ENCODE results near the gene PPP1R17.

Gene PPP1R17

DNA sequence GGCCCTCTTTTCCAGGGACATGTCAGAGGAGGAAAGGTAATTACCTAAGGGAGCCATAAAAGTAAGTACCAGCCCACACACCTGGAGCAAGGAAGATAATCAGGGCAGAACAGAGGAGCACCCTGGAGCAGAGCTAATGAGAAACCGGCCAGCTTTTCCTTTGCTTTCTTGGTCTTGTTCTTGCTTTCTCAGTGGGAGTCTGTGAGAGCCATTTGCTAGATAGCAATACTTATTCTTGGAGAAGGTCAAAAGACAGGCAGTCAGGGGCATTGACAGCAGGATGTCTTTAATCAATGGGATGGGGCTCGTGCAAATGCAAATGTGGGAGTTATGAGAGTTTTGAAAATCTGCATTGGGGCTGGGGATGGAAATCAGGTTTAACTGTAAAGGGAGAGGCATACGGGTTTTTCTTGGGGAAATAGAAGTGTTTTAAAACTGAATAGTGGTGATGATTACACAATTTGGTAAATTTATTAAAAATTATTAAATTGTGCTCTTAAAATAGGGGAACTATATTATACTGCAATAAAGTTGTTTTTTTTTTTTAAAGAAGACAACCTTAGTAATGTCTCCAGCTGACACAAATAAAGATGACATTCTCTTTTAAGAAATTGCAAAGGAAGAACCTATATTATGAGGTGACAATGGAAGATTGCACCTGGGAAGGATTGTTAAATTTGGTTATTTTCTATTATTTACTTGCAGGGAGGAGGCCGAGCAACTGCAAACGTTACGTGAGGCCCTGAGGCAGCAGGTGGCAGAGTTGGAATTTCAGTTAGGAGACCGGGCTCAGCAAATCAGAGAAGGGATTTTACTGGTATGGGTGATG, 35.6 kb upstream of the PPP1R17 start:
- TF ChIP-seq CTCF (conservative IDR thresholded peaks at IDR 0.05; ENCODE audit: low read length), result no peak
- H3K4me3 ChIP-seq (ENCODE audit: low read length), result no peak overlapping the region
- no peak for DNase-seq (ENCODE audit: low read depth)

DNA sequence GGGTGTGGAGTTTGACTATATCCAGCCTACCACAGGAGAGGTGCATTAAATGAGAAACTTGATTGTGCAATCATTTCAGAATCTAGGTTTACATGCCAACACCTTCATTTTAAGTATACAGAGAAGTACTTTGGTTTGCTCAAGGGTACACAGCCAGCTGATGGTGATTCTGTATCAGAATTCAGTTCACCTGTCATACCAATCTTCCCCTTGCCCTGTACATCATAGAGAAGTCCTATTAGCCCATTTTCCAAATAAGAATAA, 35.0 kb upstream of the PPP1R17 start:
- no peak for TF ChIP-seq CTCF (conservative IDR thresholded peaks at IDR 0.05; ENCODE audit: low read length)
- DNase-seq (ENCODE audit: low read depth), result no peak
- no peak overlapping the region for H3K4me3 ChIP-seq (ENCODE audit: low read length)

DNA sequence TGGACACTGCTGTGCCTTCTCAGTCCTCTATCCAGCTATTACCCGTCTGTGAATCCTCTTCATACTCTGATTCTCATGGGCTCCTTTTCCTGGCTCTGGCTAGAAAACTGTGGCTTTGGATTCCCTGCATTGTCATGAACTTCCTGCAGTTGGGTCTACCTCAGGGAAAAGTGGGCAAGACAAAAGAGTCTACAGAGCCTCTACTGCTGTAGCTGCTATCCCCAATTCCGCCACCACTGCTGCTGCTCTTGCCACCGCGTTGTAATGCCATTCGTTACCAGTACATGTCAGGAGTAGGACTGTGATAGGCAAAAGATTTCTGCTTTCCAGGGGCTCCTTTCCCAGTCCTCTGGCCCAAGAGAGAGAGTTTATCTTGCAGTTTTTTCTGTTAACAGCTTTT, 23.9 kb upstream of the PPP1R17 start:
- H3K4me3 ChIP-seq (ENCODE audit: low read length), result no peak overlapping the region
- no peak for DNase-seq (ENCODE audit: low read depth)
- no peak for TF ChIP-seq CTCF (conservative IDR thresholded peaks at IDR 0.05; ENCODE audit: low read length)

DNA sequence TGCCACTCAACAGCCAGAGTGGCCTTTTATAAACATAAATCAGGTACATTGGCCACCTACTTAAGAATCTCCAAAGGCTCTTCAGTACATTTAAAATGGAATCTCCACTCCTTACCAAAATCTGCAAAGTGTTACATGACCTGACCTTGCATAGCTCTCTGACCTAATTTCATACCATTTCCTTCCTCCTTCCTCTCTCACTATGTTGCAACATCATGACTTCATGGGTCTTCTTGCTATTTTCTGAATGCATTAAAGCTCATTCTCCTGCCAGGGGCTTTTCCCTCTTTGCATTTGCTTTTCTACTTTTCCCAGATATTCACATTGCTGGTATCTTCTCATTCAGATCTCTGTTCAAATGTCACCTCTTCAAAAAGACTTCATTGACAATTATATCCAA, 22.1 kb upstream of the PPP1R17 start:
- DNase-seq (ENCODE audit: low read depth), result no peak
- no peak for TF ChIP-seq CTCF (conservative IDR thresholded peaks at IDR 0.05; ENCODE audit: low read length)
- no peak overlapping the region for H3K4me3 ChIP-seq (ENCODE audit: low read length)

DNA sequence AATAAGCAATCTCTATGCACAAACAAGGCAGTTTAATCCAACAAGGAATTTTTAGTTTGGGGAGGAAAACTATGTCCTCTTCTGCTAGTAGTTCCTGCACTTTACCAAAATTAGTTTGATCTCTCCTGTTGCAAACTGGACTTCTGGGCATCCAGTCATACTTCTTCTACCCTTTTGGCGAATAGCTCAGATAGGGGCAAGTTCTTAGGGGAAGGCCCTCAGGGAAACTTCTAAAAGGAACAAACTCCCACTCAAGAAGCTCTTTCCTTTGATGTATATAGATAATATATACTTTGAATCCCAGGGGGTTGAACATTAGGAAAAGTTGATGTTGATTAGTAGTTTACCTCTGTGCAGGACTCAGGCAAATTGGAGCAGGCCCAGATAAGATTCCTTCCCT, 21.5 kb upstream of the PPP1R17 start:
- H3K4me3 ChIP-seq (ENCODE audit: low read length), result no peak overlapping the region
- DNase-seq (ENCODE audit: low read depth), result no peak
- TF ChIP-seq CTCF (conservative IDR thresholded peaks at IDR 0.05; ENCODE audit: low read length), result no peak

DNA sequence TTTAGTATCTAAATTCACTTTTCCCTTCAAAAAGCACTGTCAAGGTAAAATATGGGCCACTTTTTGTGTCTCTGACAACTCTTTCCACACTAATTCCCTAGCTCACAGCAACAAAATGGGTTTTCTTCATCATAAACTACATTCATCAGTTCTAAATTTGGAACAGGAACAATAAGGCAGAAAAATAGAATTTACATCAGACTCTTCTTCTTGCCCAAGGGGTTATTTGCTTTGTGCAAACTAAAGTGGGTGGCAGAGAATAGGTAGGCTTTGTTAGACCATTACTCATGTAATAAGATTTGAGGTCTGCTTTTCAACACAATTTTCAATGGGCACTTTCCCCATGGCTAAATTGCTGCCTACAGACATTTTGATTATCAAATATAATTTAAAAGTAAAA, 17.6 kb upstream of the PPP1R17 start:
- H3K4me3 ChIP-seq (ENCODE audit: low read length), result no peak overlapping the region
- no peak for TF ChIP-seq CTCF (conservative IDR thresholded peaks at IDR 0.05; ENCODE audit: low read length)
- DNase-seq (ENCODE audit: low read depth), result no peak

DNA sequence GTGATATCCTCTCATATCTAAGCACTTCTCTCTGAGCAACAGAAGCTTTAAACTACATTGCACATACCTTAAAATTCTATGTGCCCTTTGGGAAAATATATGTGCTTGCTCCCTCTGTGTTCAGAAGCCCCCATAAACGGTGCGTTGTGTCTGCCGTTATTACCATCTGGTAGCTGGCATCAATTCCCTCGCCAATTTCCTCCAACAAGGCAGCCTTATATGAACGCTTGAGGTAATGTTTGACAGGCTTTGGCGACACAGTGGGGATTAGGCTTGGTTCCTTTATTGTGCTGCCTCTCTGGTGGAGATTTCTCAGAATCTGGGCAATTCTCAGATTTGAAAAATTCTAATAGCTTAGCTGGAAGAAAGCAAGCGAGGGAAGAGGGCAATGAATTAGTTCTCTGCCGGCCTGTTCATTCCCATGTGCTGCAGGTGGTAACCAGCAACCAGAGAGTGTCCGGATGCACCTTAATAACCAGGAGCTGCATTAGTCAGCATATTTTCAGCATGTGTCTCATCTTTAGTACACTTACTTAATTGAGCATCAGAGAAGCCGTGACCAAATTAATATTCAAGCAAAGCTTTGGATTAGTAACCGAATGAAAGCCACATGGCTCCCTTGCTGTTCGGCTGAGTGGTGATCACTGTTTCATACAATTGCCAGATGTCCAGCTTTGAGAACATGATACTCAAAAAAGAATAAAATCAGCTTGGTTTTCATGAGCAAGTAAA, 7.3 kb upstream of the PPP1R17 start:
- TF ChIP-seq CTCF (conservative IDR thresholded peaks at IDR 0.05; ENCODE audit: low read length), result no peak
- DNase-seq (ENCODE audit: low read depth), result no peak
- H3K4me3 ChIP-seq (ENCODE audit: low read length), result no peak overlapping the region
